ENCODE results near the gene TAAR9.

The TAAR9 gene

DNA sequence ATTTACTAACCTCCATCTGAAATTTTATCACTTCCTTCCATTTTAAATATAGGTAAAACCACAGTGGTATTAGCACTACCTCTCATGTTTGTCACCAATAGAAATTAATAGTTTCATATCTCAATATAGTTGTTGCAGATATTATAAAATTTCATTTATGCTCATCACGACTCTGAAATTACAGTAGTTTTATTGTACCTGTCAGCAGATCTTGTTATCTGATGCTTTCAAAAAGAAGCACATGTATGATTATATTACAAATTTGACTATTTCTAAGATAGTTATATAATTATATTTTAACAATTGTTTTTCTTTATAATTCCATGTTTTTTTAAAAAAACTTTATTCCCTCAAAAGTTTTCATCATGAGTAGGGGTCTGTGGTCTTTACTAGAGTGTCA is 46.6 kb downstream of the TAAR9 start:
- DNase-seq (ENCODE audit: low read depth in 2 of 3, low spot score in 2 of 3), result no peak

DNA sequence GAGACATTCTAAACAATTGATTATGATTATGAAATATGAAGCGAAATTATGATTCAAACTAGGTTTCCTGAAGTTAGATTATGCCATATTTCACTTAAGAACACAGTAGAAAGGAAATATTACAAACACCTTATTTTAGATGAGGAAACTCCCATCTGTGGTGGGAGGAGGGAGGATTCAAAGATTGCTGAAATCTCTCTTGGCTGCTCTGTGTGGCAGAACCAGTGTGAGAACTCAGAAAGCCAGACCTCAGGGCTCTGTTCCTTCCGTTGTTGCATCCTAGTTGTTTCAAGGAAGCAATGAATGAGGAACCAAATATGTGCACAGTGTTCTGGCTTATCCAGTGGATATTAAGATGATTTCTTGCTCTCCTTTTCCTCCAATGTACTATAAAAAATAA is 49.3 kb downstream of the TAAR9 start:
- no peak for DNase-seq (ENCODE audit: low read depth in 2 of 3, low spot score in 2 of 3)

Data from activated CD8-positive, alpha-beta memory T cell treated with anti-CD3 and anti-CD28 coated beads for 48 hours (primary cell).